Neural cell (in vitro differentiated cells): ENCODE measurements around the gene PPP3CA. TPM values are rescaled to one million over a fixed set of nuclear protein-coding genes. Genes with fewer than 3 reads are reported as not detected.

Experiments used
- H2AFZ ChIP-seq: fragments of 200-600, 300-800 bp; sonication (generic), shearing (Covaris generic); 2 replicates; pipeline ENCODE4 v1.6.0; 2014; ENCODE audit warnings: low read depth, mild to moderate bottlenecking, antibody characterized with exemption, low read length, moderate library complexity
- H3F3A ChIP-seq: fragments of 200-600 bp; shearing (Covaris generic); 2 replicates; pipeline ENCODE4 v1.6.1; 2016; ENCODE audit warnings: mild to moderate bottlenecking, moderate library complexity, mixed read lengths, antibody characterized with exemption, low read length; ENCODE audit not compliant: insufficient read depth, poor library complexity, severe bottlenecking
- H3K27ac ChIP-seq: fragments of 200-600, 300-800 bp; sonication (generic), shearing (Covaris generic); 2 replicates; pipeline ENCODE4 v1.5.1; 2014; ENCODE audit warnings: mild to moderate bottlenecking, low read length, moderate library complexity
- H3K27me3 ChIP-seq: fragments of 300-800, 200-600 bp; sonication (generic), shearing (Covaris generic); 2 replicates; pipeline ENCODE4 v1.6.0; 2014; ENCODE audit warnings: mild to moderate bottlenecking, low read depth, low read length, moderate library complexity; ENCODE audit not compliant: insufficient read depth
- H3K36me3 ChIP-seq: fragments of 300-800, 200-600 bp; sonication (generic), shearing (Covaris generic); 2 replicates; pipeline ENCODE4 v1.5.1; 2014; ENCODE audit warnings: mild to moderate bottlenecking, antibody characterized with exemption, low read length, moderate library complexity; ENCODE audit not compliant: insufficient read depth
- H3K4me2 ChIP-seq: fragments of 300-800, 200-600 bp; sonication (generic), shearing (Covaris generic); 2 replicates; pipeline ENCODE4 v1.6.0; 2014; ENCODE audit warnings: mild to moderate bottlenecking, low read length
- H3K4me3 ChIP-seq: fragments of 300-800, 200-600 bp; sonication (generic), shearing (Covaris generic); 2 replicates; pipeline ENCODE4 v1.5.1; 2014; ENCODE audit warnings: mild to moderate bottlenecking, low read length, moderate library complexity
- H3K79me2 ChIP-seq: fragments of 200-600 bp; shearing (Covaris generic); replicated peaks from 2 replicates; pipeline ENCODE4 v1.6.0; 2014; ENCODE audit warnings: mild to moderate bottlenecking, low read length, moderate library complexity; ENCODE audit not compliant: insufficient read depth
- H3K9ac ChIP-seq: fragments of 300-800, 200-600 bp; sonication (generic), shearing (Covaris generic); 2 replicates; pipeline ENCODE4 v1.6.1; 2016; ENCODE audit warnings: mild to moderate bottlenecking, low read length, mixed read lengths
- H3K9me2 ChIP-seq: fragments of 200-600 bp; shearing (Covaris generic); 2 replicates; pipeline ENCODE4 v1.6.1; 2016; ENCODE audit warnings: mild to moderate bottlenecking, low read length, mixed read lengths; ENCODE audit not compliant: insufficient read depth
- H3K9me3 ChIP-seq: fragments of 200-600, 300-800 bp; sonication (generic), shearing (Covaris generic); 2 replicates; pipeline ENCODE4 v1.6.1; 2016; ENCODE audit warnings: mild to moderate bottlenecking, mixed run types, low read length, moderate library complexity, mixed read lengths
- H4K20me1 ChIP-seq: fragments of 200-600 bp; shearing (Covaris generic); 2 replicates; pipeline ENCODE4 v1.6.1; 2016; ENCODE audit warnings: mild to moderate bottlenecking, mixed run types; ENCODE audit not compliant: insufficient read depth
- CTCF ChIP-seq: fragments of 450-650 bp; IDR thresholded peaks from 2 replicates; pipeline ENCODE4 v1.5.1; 2014; ENCODE audit warnings: antibody characterized with exemption, mild to moderate bottlenecking, moderate library complexity; ENCODE audit not compliant: poor library complexity, severe bottlenecking
- EP300 ChIP-seq: fragments of 450-650 bp; conservative IDR thresholded peaks from 2 replicates; pipeline ENCODE4 v1.6.1; 2014; ENCODE audit warnings: antibody characterized with exemption, mild to moderate bottlenecking, moderate library complexity; ENCODE audit not compliant: poor library complexity, severe bottlenecking
- EZH2 ChIP-seq: fragments of 200-600, 300-800 bp; shearing (Covaris generic), sonication (generic); IDR thresholded peaks from 2 replicates; pipeline ENCODE4 v1.6.1; 2014; ENCODE audit warnings: antibody characterized with exemption, low read length, borderline replicate concordance, mild to moderate bottlenecking; ENCODE audit not compliant: insufficient read depth, poor library complexity, severe bottlenecking
- MXI1 ChIP-seq: fragments of 450-650 bp; conservative IDR thresholded peaks from 2 replicates; pipeline ENCODE4 v1.6.1; 2014; ENCODE audit warnings: antibody characterized with exemption, mild to moderate bottlenecking; ENCODE audit not compliant: poor library complexity, severe bottlenecking
- POLR2AphosphoS5 ChIP-seq: IDR thresholded peaks from 2 replicates; pipeline ENCODE4 v1.6.1; 2012
- RAD21 ChIP-seq: fragments of 450-650 bp; conservative IDR thresholded peaks from 2 replicates; pipeline ENCODE4 v1.6.1; 2014; ENCODE audit warnings: antibody characterized with exemption, mild to moderate bottlenecking, moderate library complexity
- REST ChIP-seq: IDR thresholded peaks from 2 replicates; pipeline ENCODE4 v1.6.1; 2012; ENCODE audit warnings: borderline replicate concordance
- SMC3 ChIP-seq: fragments of 450-650 bp; conservative IDR thresholded peaks from 2 replicates; pipeline ENCODE4 v1.6.1; 2014; ENCODE audit warnings: antibody characterized with exemption, mild to moderate bottlenecking, moderate library complexity; ENCODE audit not compliant: poor library complexity
- TAF1 ChIP-seq: IDR thresholded peaks from 2 replicates; pipeline ENCODE4 v1.6.1; 2012; ENCODE audit warnings: low read depth
- polyA plus RNA-seq: library from polyadenylated mRNA; depleted of rRNA; stranded (reverse); fragments of >200 nt; gene quantifications from 2 replicates; pipeline ENCODE4 v1.2.3, GENCODE V29; 2014

Gene PPP3CA
- polyA plus RNA-seq, 1 donor from 2014 or later: 78.2 TPM

GRCh38 chr4:101239665-101240064, 107.7 kb downstream of the PPP3CA start:
- no peak overlapping the region for H3K4me2 ChIP-seq
- peaks cover 9% of the 10 kb centered on the region for H3K79me2 ChIP-seq
- no peak overlapping the region for H2AFZ ChIP-seq
- no peaks in the 10 kb centered on the region for H4K20me1 ChIP-seq
- H3K27me3 ChIP-seq: no peaks in the 10 kb centered on the region
- no peak overlapping the region for H3K27ac ChIP-seq
- no peak overlapping the region for H3K4me3 ChIP-seq
- no peak overlapping the region for H3K9ac ChIP-seq
- H3K9me2 ChIP-seq: no peaks in the 10 kb centered on the region
- no peaks in the 10 kb centered on the region for H3F3A ChIP-seq
- H3K36me3 ChIP-seq: no peaks in the 10 kb centered on the region
- H3K9me3 ChIP-seq: no peaks in the 10 kb centered on the region
- TF ChIP-seq EP300 (no peak), POLR2AphosphoS5 (no peak), EZH2 (no peak), REST (no peak), MXI1 (no peak), SMC3 (no peak), TAF1 (no peak), RAD21 (no peak), CTCF (no peak)

- Histone ChIP-seq H2AFZ (no peak overlapping the region), H3K9me2 (no peaks in the 10 kb centered on the region), H3K79me2 (peaks cover 9% of the 10 kb centered on the region), H3K4me3 (no peak overlapping the region), H3K9me3 (no peaks in the 10 kb centered on the region), H4K20me1 (no peaks in the 10 kb centered on the region), H3K27ac (no peak overlapping the region), H3K4me2 (no peak overlapping the region), H3F3A (no peaks in the 10 kb centered on the region), H3K9ac (no peak overlapping the region), H3K27me3 (no peaks in the 10 kb centered on the region), H3K36me3 (no peaks in the 10 kb centered on the region)
- no peak for TF ChIP-seq CTCF
Measured at GRCh38 chr4:101238706-101239105, 108.6 kb downstream of the PPP3CA start.
